Glutamatergic neuron (in vitro differentiated cells): ENCODE results near the gene RAB7B. TPM values are rescaled to one million over a fixed set of nuclear protein-coding genes. Genes with fewer than 3 reads are reported as not detected.

Source experiments
- DNase-seq: peaks from one replicate; pipeline ENCODE4 v3.0.0; 2022
- H3K27ac Mint-ChIP-seq: one replicate; pipeline ENCODE4 v1.8.0; 2020; ENCODE audit warnings: mild to moderate bottlenecking, mixed read lengths, inconsistent platforms; ENCODE audit not compliant: unreplicated experiment
- H3K27me3 Mint-ChIP-seq: one replicate; pipeline ENCODE4 v1.8.0; 2020; ENCODE audit warnings: mild to moderate bottlenecking, moderate library complexity, mixed read lengths, inconsistent platforms; ENCODE audit not compliant: unreplicated experiment
- H3K36me3 Mint-ChIP-seq: one replicate; pipeline ENCODE4 v1.8.0; 2020; ENCODE audit warnings: mild to moderate bottlenecking, mixed read lengths, inconsistent platforms; ENCODE audit not compliant: unreplicated experiment
- H3K4me1 Mint-ChIP-seq: one replicate; pipeline ENCODE4 v1.8.0; 2020; ENCODE audit warnings: mild to moderate bottlenecking, low read depth, mixed read lengths, inconsistent platforms; ENCODE audit not compliant: unreplicated experiment
- H3K4me3 Mint-ChIP-seq: one replicate; pipeline ENCODE4 v1.8.0; 2020; ENCODE audit warnings: mild to moderate bottlenecking, mixed read lengths, inconsistent platforms; ENCODE audit not compliant: unreplicated experiment
- H3K9me3 Mint-ChIP-seq: one replicate; pipeline ENCODE4 v1.8.0; 2020; ENCODE audit warnings: mild to moderate bottlenecking, moderate library complexity, mixed read lengths, inconsistent platforms; ENCODE audit not compliant: unreplicated experiment
- CTCF ChIP-seq: fragments of 200-600 bp; sonication (generic); IDR thresholded peaks from one replicate; pipeline ENCODE4 v1.5.0; 2021; ENCODE audit not compliant: partially characterized antibody, unreplicated experiment
- total RNA-seq: library from RNA; stranded (reverse); fragmentation: NEBNext Ultra II Directional; extraction: Animal tissue kit (Norgen Biotek cat#: 25700); gene quantifications from one replicate; pipeline ENCODE4 v1.2.1, GENCODE V29; 2021; ENCODE audit not compliant: unreplicated experiment

The RAB7B gene
- total RNA-seq, 1 donor from 2014 or later = not detected

- no peak overlapping the region for H3K4me3 Mint-ChIP-seq
- no peaks in the 10 kb centered on the region for H3K4me1 Mint-ChIP-seq
- H3K36me3 Mint-ChIP-seq = no peaks in the 10 kb centered on the region
- H3K27me3 Mint-ChIP-seq = no peaks in the 10 kb centered on the region
- no peak for DNase-seq
- peaks cover 1% of the 10 kb centered on the region for H3K9me3 Mint-ChIP-seq
- no peak for TF ChIP-seq CTCF
- H3K27ac Mint-ChIP-seq = no peak overlapping the region
Observed at GRCh38 chr1:205989786-205990185, 13.4 kb downstream of the RAB7B start.

GRCh38 chr1:205988585-205988995 is 14.6 kb downstream of the RAB7B start:
- H3K4me1 Mint-ChIP-seq = peaks cover 2% of the 10 kb centered on the region
- no peaks in the 10 kb centered on the region for H3K36me3 Mint-ChIP-seq
- H3K27me3 Mint-ChIP-seq = peaks cover 4% of the 10 kb centered on the region
- H3K9me3 Mint-ChIP-seq = peaks cover 1% of the 10 kb centered on the region
- no peak for DNase-seq
- no peak overlapping the region for H3K27ac Mint-ChIP-seq
- no peak for TF ChIP-seq CTCF
- no peak overlapping the region for H3K4me3 Mint-ChIP-seq

- Mint-ChIP-seq H3K27ac (no peak overlapping the region), H3K36me3 (peaks cover 5% of the 10 kb centered on the region), H3K27me3 (peaks cover 4% of the 10 kb centered on the region), H3K4me1 (peaks cover 2% of the 10 kb centered on the region), H3K9me3 (no peaks in the 10 kb centered on the region), H3K4me3 (no peak overlapping the region)
- no peak for DNase-seq
- no peak for TF ChIP-seq CTCF
Observed at GRCh38 chr1:205986861-205987260, 16.3 kb downstream of the RAB7B start.

GRCh38 chr1:205986292-205986691 is 16.9 kb downstream of the RAB7B start:
- DNase-seq = no peak
- Mint-ChIP-seq H3K9me3 (no peaks in the 10 kb centered on the region), H3K27me3 (peaks cover 4% of the 10 kb centered on the region), H3K27ac (no peak overlapping the region), H3K4me3 (no peak overlapping the region), H3K36me3 (peaks cover 7% of the 10 kb centered on the region), H3K4me1 (peaks cover 2% of the 10 kb centered on the region)
- no peak for TF ChIP-seq CTCF

GRCh38 chr1:205985330-205986005 is 17.7 kb downstream of the RAB7B start:
- Mint-ChIP-seq H3K9me3 (no peaks in the 10 kb centered on the region), H3K36me3 (peaks cover 7% of the 10 kb centered on the region), H3K4me1 (peaks cover 2% of the 10 kb centered on the region), H3K27me3 (peaks cover 4% of the 10 kb centered on the region), H3K27ac (no peak overlapping the region), H3K4me3 (no peak overlapping the region)
- no peak for TF ChIP-seq CTCF
- no peak for DNase-seq
